HepG2 (cell line): Measurements from ENCODE around the gene ABCC3.

Experiments
- CREB1 ChIP-seq, 2 experiments: fragments of 450-650 bp in 1 of 2; IDR thresholded peaks; 2 replicates each; pipeline ENCODE4 v1.6.1; 2016 to 2017; ENCODE audit warnings: control low read depth in 1 of 2, mild to moderate bottlenecking in 1 of 2, missing compliant biosample characterization in 1 of 2, missing genetic modification characterization in 1 of 2
- CTCF ChIP-seq: sonication (generic); formaldehyde crosslinking; IDR thresholded peaks from 2 replicates; pipeline ENCODE4 v1.5.0; 2020; ENCODE audit warnings: mild to moderate bottlenecking, missing genetic modification reagents, moderate library complexity
- EHMT2 ChIP-seq: fragments of 200-600 bp; sonication (generic); IDR thresholded peaks from 2 replicates; pipeline ENCODE4 v1.7.0; 2017; ENCODE audit warnings: antibody characterized with exemption, low read depth, low read length, borderline replicate concordance
- EZH2 ChIP-seq: conservative IDR thresholded peaks from 2 replicates; pipeline ENCODE4 v1.6.1; 2012; ENCODE audit warnings: mild to moderate bottlenecking, low read depth, low read length, moderate library complexity
- MLX ChIP-seq: IDR thresholded peaks from 2 replicates; pipeline ENCODE4 v1.6.1; 2016
- POLR2A ChIP-seq, 2 experiments: IDR thresholded peaks; 2 replicates each; pipeline ENCODE4 v1.6.1; 2011; ENCODE audit warnings: low read depth in 2 of 2, low read length in 2 of 2, mild to moderate bottlenecking in 1 of 2, moderate library complexity in 1 of 2; ENCODE audit not compliant: insufficient read depth in 1 of 2
- TRIM24 ChIP-seq: sonication (generic); formaldehyde crosslinking; IDR thresholded peaks from 2 replicates; pipeline ENCODE4 v1.8.0; 2022; ENCODE audit warnings: mild to moderate bottlenecking, missing genetic modification reagents
- USF2 ChIP-seq, 2 experiments: sonication (generic) in 1 of 2; formaldehyde crosslinking in 1 of 2; IDR thresholded peaks; 2 replicates each; pipeline versions ENCODE4 v1.5.1 to v1.6.1; 2011 to 2020; ENCODE audit warnings: borderline replicate concordance in 1 of 2, low read depth in 1 of 2, low read length in 1 of 2, mild to moderate bottlenecking in 1 of 2, missing genetic modification reagents in 1 of 2, moderate library complexity in 1 of 2
- ZNF354B ChIP-seq: sonication (generic); formaldehyde crosslinking; IDR thresholded peaks from 2 replicates; pipeline ENCODE4 v1.8.0; 2022; ENCODE audit warnings: mild to moderate bottlenecking, missing genetic modification reagents
- ZNF414 ChIP-seq: sonication (generic); formaldehyde crosslinking; IDR thresholded peaks from 2 replicates; pipeline ENCODE4 v1.5.0; 2020; ENCODE audit warnings: missing genetic modification reagents
- ZNF558 ChIP-seq: sonication (generic); formaldehyde crosslinking; IDR thresholded peaks from 2 replicates; pipeline ENCODE4 v1.9.0; 2022; ENCODE audit warnings: mild to moderate bottlenecking, missing genetic modification reagents, borderline replicate concordance
- TF ChIP-seq, protein P1 (sequence below): IDR thresholded peaks from 2 replicates; pipeline ENCODE4 v1.6.1; 2012; ENCODE audit warnings: low read depth, low read length, improper control_type of control experiment

GRCh38 chr17:50618941-50619340 is 15.7 kb upstream of the ABCC3 start:
- TF ChIP-seq ZNF558 (CRISPR knock-in tag) (no peak), MLX (CRISPR knock-in tag) (no peak), TRIM24 (no peak), EZH2 (no peak), EHMT2 (no peak), CREB1 (IDR thresholded peaks at IDR 0.05) (no peak), CREB1 (CRISPR knock-in tag; IDR thresholded peaks at IDR 0.05) (no peak), USF2 (IDR thresholded peaks at IDR 0.05; ENCODE audit: low read depth, low read length) (no peak), USF2 (CRISPR knock-in tag; IDR thresholded peaks at IDR 0.05; ENCODE audit: borderline replicate concordance) (no peak), ZNF354B (no peak), ZNF414 (CRISPR knock-in tag) (no peak), CTCF (CRISPR knock-in tag) (no peak), POLR2A (IDR thresholded peaks at IDR 0.05; ENCODE audit: insufficient read depth in 1 of 2, low read depth in 2 of 2, low read length in 2 of 2) (no peak)
- TF ChIP-seq, protein P1, sequence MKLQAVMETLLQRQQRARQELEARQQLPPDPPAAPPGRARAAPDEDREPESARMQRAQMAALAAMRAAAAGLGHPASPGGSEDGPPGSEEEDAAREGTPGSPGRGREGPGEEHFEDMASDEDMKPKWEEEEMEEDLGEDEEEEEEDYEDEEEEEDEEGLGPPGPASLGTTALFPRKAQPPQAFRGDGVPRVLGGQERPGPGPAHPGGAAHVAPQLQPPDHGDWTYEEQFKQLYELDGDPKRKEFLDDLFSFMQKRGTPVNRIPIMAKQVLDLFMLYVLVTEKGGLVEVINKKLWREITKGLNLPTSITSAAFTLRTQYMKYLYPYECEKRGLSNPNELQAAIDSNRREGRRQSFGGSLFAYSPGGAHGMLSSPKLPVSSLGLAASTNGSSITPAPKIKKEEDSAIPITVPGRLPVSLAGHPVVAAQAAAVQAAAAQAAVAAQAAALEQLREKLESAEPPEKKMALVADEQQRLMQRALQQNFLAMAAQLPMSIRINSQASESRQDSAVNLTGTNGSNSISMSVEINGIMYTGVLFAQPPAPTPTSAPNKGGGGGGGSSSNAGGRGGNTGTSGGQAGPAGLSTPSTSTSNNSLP, result no peak
